HK-2 (cell line): ENCODE measurements around the gene ZMIZ1.

Source experiments
- DNase-seq: peaks from one replicate; pipeline ENCODE4 v3.0.0-alpha.2; 2018; ENCODE audit not compliant: unreplicated experiment

ZMIZ1 gene

GRCh38 chr10:79287973-79288723 is 219.4 kb downstream of the ZMIZ1 start:
- no peak for DNase-seq

- DNase-seq = no peak
Measured at GRCh38 chr10:79289801-79290200, 221.0 kb downstream of the ZMIZ1 start.

GRCh38 chr10:79292026-79292766 is 223.4 kb downstream of the ZMIZ1 start:
- DNase-seq = no peak

- no peak for DNase-seq
Measured at GRCh38 chr10:79292891-79293746, 224.4 kb downstream of the ZMIZ1 start.

- DNase-seq = no peak
Measured at GRCh38 chr10:79293841-79294581, 225.2 kb downstream of the ZMIZ1 start.

GRCh38 chr10:79295563-79295962 is 226.8 kb downstream of the ZMIZ1 start:
- DNase-seq = peak; percentile 50

GRCh38 chr10:79296431-79296830 is 227.7 kb downstream of the ZMIZ1 start:
- DNase-seq = no peak

GRCh38 chr10:79298403-79299244 is 229.9 kb downstream of the ZMIZ1 start:
- DNase-seq = peak; percentile 96

- peak; percentile 87 for DNase-seq
Measured at GRCh38 chr10:79299397-79300241, 230.9 kb downstream of the ZMIZ1 start.

GRCh38 chr10:79300711-79301110 is 231.9 kb downstream of the ZMIZ1 start:
- no peak for DNase-seq

- DNase-seq = no peak
Measured at GRCh38 chr10:79301754-79302530, 233.2 kb downstream of the ZMIZ1 start.

GRCh38 chr10:79303631-79304478 is 235.1 kb downstream of the ZMIZ1 start:
- no peak for DNase-seq

- no peak for DNase-seq
Measured at GRCh38 chr10:79304479-79305087, 235.8 kb downstream of the ZMIZ1 start.

- no peak for DNase-seq
Measured at GRCh38 chr10:79305515-79305914, 236.7 kb downstream of the ZMIZ1 start.

- no peak for DNase-seq
Measured at GRCh38 chr10:79305988-79306387, 237.2 kb downstream of the ZMIZ1 start.

GRCh38 chr10:79306644-79307220 is 238.0 kb downstream of the ZMIZ1 start:
- DNase-seq = no peak

- DNase-seq = no peak
Measured at GRCh38 chr10:79308016-79308415, 239.2 kb downstream of the ZMIZ1 start.
